Lower leg skin (tissue), 3 donors: ENCODE measurements around the gene ICOSLG.

Experiments used
- POLR2A ChIP-seq, 2 donors: fragments of 450-650 bp; IDR thresholded peaks; one replicate each; pipeline ENCODE4 v1.6.1; 2016 to 2017; ENCODE audit warnings: antibody characterized with exemption in 2 of 2, mild to moderate bottlenecking in 1 of 2, moderate library complexity in 1 of 2
- TF ChIP-seq, protein P1 (sequence below), 3 donors: fragments of 450-650 bp; IDR thresholded peaks; one replicate each; pipeline ENCODE4 v1.5.1; 2016; ENCODE audit warnings: antibody characterized with exemption in 3 of 3, mild to moderate bottlenecking in 3 of 3, moderate library complexity in 2 of 3

DNA sequence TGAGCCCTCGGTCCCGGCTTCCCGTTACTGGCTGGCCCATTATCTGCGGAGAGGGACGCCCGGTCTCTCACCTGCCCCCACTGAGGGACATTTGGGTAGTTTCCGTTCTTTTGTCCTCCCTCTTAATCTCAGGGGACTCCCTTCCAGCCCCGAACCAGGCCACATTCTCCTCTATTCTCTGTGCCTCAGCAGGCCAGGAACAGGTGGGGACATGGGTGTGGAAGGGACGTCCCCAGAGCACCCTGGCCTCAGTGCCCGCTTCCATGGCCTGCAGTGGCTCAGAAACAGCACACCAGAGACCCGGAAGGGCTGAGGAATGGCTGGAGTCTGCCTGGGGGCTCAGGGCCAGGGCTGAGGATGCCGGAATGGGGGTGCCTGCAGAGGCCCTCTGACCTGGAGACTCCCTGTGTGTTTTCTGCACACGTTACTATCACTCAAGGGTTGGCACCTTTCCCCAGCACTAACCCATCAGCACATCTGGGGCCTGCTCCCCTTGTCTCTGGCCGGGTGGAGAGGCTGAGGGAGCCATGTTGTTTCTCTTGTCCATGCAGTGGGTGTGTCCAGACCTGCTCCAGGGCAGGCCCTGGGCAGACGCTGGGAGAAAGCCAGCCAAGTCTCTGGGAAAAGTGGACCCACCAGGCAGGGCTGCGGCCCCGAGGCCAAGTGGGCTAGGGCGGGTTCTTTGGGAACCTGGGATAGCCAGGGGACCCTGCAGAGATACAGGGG, 31.0 kb upstream of the ICOSLG start:
- TF ChIP-seq, protein P1, sequence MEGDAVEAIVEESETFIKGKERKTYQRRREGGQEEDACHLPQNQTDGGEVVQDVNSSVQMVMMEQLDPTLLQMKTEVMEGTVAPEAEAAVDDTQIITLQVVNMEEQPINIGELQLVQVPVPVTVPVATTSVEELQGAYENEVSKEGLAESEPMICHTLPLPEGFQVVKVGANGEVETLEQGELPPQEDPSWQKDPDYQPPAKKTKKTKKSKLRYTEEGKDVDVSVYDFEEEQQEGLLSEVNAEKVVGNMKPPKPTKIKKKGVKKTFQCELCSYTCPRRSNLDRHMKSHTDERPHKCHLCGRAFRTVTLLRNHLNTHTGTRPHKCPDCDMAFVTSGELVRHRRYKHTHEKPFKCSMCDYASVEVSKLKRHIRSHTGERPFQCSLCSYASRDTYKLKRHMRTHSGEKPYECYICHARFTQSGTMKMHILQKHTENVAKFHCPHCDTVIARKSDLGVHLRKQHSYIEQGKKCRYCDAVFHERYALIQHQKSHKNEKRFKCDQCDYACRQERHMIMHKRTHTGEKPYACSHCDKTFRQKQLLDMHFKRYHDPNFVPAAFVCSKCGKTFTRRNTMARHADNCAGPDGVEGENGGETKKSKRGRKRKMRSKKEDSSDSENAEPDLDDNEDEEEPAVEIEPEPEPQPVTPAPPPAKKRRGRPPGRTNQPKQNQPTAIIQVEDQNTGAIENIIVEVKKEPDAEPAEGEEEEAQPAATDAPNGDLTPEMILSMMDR (IDR thresholded peaks at IDR 0.05), result no peak
- no peak for TF ChIP-seq POLR2A (IDR thresholded peaks at IDR 0.05)
